ENCODE results near the gene INTS6. TPM values are rescaled to one million over a fixed set of nuclear protein-coding genes. Genes with fewer than 3 reads are reported as not detected.

The INTS6 gene
- total and polyA plus RNA-seq, 12 donors, result 7.1 to 31.1 (median 24.1) TPM

DNA sequence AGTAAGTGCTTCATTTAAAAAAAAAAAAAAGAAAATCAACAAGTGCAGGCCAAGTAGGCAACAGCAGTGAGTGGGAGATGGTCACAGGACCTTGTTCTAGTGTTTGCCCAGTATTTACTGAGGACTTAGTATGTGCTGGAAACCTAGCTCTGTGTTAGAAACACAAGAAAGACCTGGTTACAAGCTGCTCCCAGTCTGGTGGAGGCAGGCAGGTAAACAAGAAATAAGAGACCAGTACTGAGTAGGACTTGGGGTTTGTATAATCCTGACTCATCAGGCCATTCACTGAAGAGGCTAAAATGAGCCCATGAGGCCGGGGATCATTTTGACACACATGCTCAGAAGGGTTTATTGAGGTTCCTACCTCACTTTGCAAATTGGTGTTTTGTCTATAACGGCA, 134.8 kb downstream of the INTS6 start:
- DNase-seq (no peak), ATAC-seq (no peak)
- TF ChIP-seq, protein P1, sequence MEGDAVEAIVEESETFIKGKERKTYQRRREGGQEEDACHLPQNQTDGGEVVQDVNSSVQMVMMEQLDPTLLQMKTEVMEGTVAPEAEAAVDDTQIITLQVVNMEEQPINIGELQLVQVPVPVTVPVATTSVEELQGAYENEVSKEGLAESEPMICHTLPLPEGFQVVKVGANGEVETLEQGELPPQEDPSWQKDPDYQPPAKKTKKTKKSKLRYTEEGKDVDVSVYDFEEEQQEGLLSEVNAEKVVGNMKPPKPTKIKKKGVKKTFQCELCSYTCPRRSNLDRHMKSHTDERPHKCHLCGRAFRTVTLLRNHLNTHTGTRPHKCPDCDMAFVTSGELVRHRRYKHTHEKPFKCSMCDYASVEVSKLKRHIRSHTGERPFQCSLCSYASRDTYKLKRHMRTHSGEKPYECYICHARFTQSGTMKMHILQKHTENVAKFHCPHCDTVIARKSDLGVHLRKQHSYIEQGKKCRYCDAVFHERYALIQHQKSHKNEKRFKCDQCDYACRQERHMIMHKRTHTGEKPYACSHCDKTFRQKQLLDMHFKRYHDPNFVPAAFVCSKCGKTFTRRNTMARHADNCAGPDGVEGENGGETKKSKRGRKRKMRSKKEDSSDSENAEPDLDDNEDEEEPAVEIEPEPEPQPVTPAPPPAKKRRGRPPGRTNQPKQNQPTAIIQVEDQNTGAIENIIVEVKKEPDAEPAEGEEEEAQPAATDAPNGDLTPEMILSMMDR (IDR thresholded peaks at IDR 0.05), result no peak
- Histone ChIP-seq H3K4me1 (peaks cover 0 to 6% (median 0%) of the 10 kb centered on the region in 9 donors), H3K4me3 (no peak overlapping the region), H3K36me3 (no peaks in the 10 kb centered on the region), H3K27me3 (no peaks in the 10 kb centered on the region), H3K9me3 (no peaks in the 10 kb centered on the region), H3K27ac (no peak overlapping the region)
- intact Hi-C loops (cut with DNase I), result no loop called here
- 95 to 96% methylated on average over 2 of the region's 2 CpGs for WGBS, 2 donors

DNA sequence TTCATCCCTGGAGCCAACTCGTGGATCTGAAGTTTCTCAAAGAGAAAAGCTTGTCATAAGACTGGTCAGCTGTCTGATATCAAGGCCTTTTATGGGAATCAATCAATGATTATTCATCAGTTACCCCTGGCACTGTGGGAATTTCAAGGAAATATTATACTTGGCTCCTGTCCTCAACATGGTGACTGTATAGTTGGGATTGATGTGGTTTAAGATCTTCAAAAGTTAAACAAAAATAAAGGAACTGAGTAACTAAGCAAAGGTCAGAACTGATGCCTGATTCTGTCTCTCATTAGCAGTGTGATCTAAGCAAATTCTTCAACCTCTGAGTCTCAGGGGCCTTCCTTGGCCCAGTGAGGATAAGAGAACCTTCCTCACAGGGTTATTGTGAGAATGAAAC, 135.6 kb downstream of the INTS6 start:
- TF ChIP-seq, protein P1 (IDR thresholded peaks at IDR 0.05), result no peak
- Histone ChIP-seq H3K36me3 (no peaks in the 10 kb centered on the region), H3K9me3 (no peaks in the 10 kb centered on the region), H3K4me3 (no peak overlapping the region), H3K27ac (no peak overlapping the region), H3K4me1 (peaks cover 0 to 6% (median 0%) of the 10 kb centered on the region in 9 donors), H3K27me3 (no peaks in the 10 kb centered on the region)
- no peak for ATAC-seq
- WGBS, 2 donors, result 84 to 89% methylated on average over 1 of the region's 1 CpG
- intact Hi-C loops (cut with DNase I), result no loop called here
- no peak for DNase-seq

DNA sequence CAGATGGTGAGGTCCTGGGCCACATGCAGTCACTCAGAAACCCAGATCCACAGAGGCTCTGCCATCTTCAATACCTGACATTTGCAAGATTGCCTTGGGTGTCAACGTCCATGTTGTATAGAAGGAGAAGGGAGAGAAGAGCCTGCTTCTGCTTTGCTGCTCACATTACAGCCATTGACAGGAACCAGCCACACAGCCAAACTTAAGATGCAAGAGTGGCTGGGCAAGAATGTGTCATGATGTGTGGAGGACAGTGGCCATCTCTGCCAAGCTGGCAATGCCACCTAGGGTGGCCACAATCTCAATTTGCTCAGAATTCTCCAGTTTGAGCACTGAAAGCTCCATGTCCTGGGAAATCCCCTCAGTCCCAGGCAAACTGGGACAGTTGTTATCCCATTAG, 139.2 kb downstream of the INTS6 start:
- peaks cover 0 to 6% (median 0%) of the 10 kb centered on the region in 9 donors for H3K4me1 ChIP-seq
- ATAC-seq (peak in 4 of 8 donors; percentile 38 to 58 (median 45)), DNase-seq (no peak)
- H3K27me3 ChIP-seq, result no peaks in the 10 kb centered on the region
- 50 to 64% methylated on average over 1 of the region's 1 CpG for WGBS, 2 donors
- H3K9me3 ChIP-seq, result no peaks in the 10 kb centered on the region
- TF ChIP-seq, protein P1 (IDR thresholded peaks at IDR 0.05), result no peak
- no peak overlapping the region for H3K27ac ChIP-seq
- H3K4me3 ChIP-seq, result no peak overlapping the region
- intact Hi-C loops (cut with DNase I), result no loop called here
- H3K36me3 ChIP-seq, result no peaks in the 10 kb centered on the region

DNA sequence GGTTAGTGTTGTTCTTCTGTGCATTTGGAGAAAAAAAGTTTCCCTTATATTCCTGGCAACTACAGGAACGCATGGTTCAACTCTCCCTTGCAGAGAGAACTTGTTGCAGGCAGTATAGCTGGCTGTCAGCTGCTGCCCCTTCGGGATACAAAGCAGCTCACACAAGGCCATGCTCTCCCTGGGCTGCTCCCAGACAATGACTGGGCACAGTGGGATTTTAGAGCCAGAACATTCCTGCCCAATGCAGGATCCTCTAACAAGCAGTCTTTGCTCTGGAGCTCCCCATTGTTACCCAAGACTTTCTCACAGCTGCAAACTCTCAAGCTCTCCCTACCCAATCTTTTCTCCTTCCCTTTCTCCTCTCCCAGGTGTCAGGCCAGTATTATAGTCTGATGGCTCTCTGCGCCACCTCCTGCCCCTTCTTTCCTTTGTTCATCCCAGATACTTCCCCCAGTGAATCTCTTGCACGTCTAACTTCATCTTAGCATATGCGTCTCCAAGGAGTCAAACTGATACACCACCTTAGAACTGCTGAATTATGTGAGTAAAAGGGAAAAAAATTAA, 140.8 kb downstream of the INTS6 start:
- Histone ChIP-seq H3K36me3 (no peaks in the 10 kb centered on the region), H3K9me3 (no peaks in the 10 kb centered on the region), H3K4me3 (no peak overlapping the region), H3K27me3 (no peaks in the 10 kb centered on the region), H3K4me1 (peaks cover 0 to 6% (median 0%) of the 10 kb centered on the region in 9 donors), H3K27ac (no peak overlapping the region)
- WGBS, 2 donors, result 93 to 94% methylated on average over 5 of the region's 5 CpGs
- intact Hi-C loops (cut with DNase I), result no loop called here
- no peak for ATAC-seq
- TF ChIP-seq, protein P1 (IDR thresholded peaks at IDR 0.05), result no peak
- DNase-seq, result no peak

Small RNA genes within 50 kb of the gene (microRNA-seq; reads per million reads assigned to microRNA genes)
- gene MIR5693, result 0 reads per million in 2 donors

Other genes with a start within 250 kb of the INTS6 start
- 10 to 100 TPM in 2 of 10 donors, 1 to 10 TPM in 8; 5.1 to 14.0 (median 8.4) TPM for gene FAM124A, start 230.6 kb downstream of the INTS6 start, total RNA-seq
- gene FAM124A, start 230.6 kb downstream of the INTS6 start, polyA plus RNA-seq, result 1 to 10 TPM; 2.1 to 5.2 TPM
- not detected for gene SERPINE3, start 113.3 kb downstream of the INTS6 start, total RNA-seq
- under 1 TPM in 1 of 2 donors, not detected in 1; 0.01 TPM for gene SERPINE3, start 113.3 kb downstream of the INTS6 start, polyA plus RNA-seq
- 1 to 10 TPM; 4.7 to 7.5 (median 6.2) TPM for gene WDFY2, start 131.4 kb upstream of the INTS6 start, total RNA-seq
- 1 to 10 TPM; 2.4 to 2.6 TPM for gene WDFY2, start 131.4 kb upstream of the INTS6 start, polyA plus RNA-seq

All from heart right ventricle (tissue), 16 donors.